Measurements from ENCODE around the gene HIBCH. TPM values are rescaled to one million over a fixed set of nuclear protein-coding genes. Genes with fewer than 3 reads are reported as not detected.

The HIBCH gene
- total and polyA plus RNA-seq, 2 experiments from 2014 or later = 25.7 to 42.3 TPM

- H3K27ac Mint-ChIP-seq = no peak overlapping the region
- no peaks in the 10 kb centered on the region for H3K36me3 ChIP-seq (ENCODE audit: insufficient read depth)
- H3K4me3 ChIP-seq = no peak overlapping the region
- no peaks in the 10 kb centered on the region for H3K9me2 ChIP-seq (ENCODE audit: insufficient read depth)
- no peaks in the 10 kb centered on the region for H3K27me3 ChIP-seq (ENCODE audit: insufficient read depth)
- H3K27ac ChIP-seq (ENCODE audit: low read depth) = no peak overlapping the region
- no peak overlapping the region for H3K4me3 Mint-ChIP-seq
- TF ChIP-seq, protein P1, sequence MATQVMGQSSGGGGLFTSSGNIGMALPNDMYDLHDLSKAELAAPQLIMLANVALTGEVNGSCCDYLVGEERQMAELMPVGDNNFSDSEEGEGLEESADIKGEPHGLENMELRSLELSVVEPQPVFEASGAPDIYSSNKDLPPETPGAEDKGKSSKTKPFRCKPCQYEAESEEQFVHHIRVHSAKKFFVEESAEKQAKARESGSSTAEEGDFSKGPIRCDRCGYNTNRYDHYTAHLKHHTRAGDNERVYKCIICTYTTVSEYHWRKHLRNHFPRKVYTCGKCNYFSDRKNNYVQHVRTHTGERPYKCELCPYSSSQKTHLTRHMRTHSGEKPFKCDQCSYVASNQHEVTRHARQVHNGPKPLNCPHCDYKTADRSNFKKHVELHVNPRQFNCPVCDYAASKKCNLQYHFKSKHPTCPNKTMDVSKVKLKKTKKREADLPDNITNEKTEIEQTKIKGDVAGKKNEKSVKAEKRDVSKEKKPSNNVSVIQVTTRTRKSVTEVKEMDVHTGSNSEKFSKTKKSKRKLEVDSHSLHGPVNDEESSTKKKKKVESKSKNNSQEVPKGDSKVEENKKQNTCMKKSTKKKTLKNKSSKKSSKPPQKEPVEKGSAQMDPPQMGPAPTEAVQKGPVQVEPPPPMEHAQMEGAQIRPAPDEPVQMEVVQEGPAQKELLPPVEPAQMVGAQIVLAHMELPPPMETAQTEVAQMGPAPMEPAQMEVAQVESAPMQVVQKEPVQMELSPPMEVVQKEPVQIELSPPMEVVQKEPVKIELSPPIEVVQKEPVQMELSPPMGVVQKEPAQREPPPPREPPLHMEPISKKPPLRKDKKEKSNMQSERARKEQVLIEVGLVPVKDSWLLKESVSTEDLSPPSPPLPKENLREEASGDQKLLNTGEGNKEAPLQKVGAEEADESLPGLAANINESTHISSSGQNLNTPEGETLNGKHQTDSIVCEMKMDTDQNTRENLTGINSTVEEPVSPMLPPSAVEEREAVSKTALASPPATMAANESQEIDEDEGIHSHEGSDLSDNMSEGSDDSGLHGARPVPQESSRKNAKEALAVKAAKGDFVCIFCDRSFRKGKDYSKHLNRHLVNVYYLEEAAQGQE (IDR thresholded peaks at IDR 0.05; ENCODE audit: unreplicated experiment) = no peak
- TF ChIP-seq, protein P2, sequence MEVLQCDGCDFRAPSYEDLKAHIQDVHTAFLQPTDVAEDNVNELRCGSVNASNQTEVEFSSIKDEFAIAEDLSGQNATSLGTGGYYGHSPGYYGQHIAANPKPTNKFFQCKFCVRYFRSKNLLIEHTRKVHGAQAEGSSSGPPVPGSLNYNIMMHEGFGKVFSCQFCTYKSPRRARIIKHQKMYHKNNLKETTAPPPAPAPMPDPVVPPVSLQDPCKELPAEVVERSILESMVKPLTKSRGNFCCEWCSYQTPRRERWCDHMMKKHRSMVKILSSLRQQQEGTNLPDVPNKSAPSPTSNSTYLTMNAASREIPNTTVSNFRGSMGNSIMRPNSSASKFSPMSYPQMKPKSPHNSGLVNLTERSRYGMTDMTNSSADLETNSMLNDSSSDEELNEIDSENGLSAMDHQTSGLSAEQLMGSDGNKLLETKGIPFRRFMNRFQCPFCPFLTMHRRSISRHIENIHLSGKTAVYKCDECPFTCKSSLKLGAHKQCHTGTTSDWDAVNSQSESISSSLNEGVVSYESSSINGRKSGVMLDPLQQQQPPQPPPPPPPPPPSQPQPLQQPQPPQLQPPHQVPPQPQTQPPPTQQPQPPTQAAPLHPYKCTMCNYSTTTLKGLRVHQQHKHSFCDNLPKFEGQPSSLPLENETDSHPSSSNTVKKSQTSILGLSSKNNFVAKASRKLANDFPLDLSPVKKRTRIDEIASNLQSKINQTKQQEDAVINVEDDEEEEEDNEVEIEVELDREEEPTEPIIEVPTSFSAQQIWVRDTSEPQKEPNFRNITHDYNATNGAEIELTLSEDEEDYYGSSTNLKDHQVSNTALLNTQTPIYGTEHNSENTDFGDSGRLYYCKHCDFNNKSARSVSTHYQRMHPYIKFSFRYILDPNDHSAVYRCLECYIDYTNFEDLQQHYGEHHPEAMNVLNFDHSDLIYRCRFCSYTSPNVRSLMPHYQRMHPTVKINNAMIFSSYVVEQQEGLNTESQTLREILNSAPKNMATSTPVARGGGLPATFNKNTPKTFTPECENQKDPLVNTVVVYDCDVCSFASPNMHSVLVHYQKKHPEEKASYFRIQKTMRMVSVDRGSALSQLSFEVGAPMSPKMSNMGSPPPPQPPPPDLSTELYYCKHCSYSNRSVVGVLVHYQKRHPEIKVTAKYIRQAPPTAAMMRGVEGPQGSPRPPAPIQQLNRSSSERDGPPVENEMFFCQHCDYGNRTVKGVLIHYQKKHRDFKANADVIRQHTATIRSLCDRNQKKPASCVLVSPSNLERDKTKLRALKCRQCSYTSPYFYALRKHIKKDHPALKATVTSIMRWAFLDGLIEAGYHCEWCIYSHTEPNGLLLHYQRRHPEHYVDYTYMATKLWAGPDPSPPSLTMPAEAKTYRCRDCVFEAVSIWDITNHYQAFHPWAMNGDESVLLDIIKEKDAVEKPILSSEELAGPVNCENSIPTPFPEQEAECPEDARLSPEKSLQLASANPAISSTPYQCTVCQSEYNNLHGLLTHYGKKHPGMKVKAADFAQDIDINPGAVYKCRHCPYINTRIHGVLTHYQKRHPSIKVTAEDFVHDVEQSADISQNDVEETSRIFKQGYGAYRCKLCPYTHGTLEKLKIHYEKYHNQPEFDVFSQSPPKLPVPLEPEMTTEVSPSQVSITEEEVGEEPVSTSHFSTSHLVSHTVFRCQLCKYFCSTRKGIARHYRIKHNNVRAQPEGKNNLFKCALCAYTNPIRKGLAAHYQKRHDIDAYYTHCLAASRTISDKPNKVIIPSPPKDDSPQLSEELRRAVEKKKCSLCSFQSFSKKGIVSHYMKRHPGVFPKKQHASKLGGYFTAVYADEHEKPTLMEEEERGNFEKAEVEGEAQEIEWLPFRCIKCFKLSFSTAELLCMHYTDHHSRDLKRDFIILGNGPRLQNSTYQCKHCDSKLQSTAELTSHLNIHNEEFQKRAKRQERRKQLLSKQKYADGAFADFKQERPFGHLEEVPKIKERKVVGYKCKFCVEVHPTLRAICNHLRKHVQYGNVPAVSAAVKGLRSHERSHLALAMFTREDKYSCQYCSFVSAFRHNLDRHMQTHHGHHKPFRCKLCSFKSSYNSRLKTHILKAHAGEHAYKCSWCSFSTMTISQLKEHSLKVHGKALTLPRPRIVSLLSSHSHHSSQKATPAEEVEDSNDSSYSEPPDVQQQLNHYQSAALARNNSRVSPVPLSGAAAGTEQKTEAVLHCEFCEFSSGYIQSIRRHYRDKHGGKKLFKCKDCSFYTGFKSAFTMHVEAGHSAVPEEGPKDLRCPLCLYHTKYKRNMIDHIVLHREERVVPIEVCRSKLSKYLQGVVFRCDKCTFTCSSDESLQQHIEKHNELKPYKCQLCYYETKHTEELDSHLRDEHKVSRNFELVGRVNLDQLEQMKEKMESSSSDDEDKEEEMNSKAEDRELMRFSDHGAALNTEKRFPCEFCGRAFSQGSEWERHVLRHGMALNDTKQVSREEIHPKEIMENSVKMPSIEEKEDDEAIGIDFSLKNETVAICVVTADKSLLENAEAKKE (CRISPR knock-in tag; IDR thresholded peaks at IDR 0.05) = no peak
- TF ChIP-seq NANOG (IDR thresholded peaks at IDR 0.05; ENCODE audit: borderline replicate concordance) = no peak
- no peak for TF ChIP-seq CREB1 (CRISPR knock-in tag; IDR thresholded peaks at IDR 0.05; ENCODE audit: low read depth)
- no peak for TF ChIP-seq POLR2AphosphoS5 (IDR thresholded peaks at IDR 0.05; ENCODE audit: low read depth)
- TF ChIP-seq JUNB (IDR thresholded peaks at IDR 0.05; ENCODE audit: unreplicated experiment) = no peak
- TF ChIP-seq, protein P3, sequence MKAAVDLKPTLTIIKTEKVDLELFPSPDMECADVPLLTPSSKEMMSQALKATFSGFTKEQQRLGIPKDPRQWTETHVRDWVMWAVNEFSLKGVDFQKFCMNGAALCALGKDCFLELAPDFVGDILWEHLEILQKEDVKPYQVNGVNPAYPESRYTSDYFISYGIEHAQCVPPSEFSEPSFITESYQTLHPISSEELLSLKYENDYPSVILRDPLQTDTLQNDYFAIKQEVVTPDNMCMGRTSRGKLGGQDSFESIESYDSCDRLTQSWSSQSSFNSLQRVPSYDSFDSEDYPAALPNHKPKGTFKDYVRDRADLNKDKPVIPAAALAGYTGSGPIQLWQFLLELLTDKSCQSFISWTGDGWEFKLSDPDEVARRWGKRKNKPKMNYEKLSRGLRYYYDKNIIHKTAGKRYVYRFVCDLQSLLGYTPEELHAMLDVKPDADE (IDR thresholded peaks at IDR 0.05) = no peak
- no peak for TF ChIP-seq EZH2phosphoT487 (IDR thresholded peaks at IDR 0.05; ENCODE audit: unreplicated experiment)
- TF ChIP-seq STAT1 (IDR thresholded peaks at IDR 0.05; ENCODE audit: unreplicated experiment) = no peak
- TF ChIP-seq ZNF331 (CRISPR knock-in tag; IDR thresholded peaks at IDR 0.05; ENCODE audit: low read depth) = no peak
- TF ChIP-seq EZH2 (IDR thresholded peaks at IDR 0.05; ENCODE audit: low read depth, unreplicated experiment) = no peak
- TF ChIP-seq ZNF114 (CRISPR knock-in tag; IDR thresholded peaks at IDR 0.05) = no peak
- TF ChIP-seq, protein P4, sequence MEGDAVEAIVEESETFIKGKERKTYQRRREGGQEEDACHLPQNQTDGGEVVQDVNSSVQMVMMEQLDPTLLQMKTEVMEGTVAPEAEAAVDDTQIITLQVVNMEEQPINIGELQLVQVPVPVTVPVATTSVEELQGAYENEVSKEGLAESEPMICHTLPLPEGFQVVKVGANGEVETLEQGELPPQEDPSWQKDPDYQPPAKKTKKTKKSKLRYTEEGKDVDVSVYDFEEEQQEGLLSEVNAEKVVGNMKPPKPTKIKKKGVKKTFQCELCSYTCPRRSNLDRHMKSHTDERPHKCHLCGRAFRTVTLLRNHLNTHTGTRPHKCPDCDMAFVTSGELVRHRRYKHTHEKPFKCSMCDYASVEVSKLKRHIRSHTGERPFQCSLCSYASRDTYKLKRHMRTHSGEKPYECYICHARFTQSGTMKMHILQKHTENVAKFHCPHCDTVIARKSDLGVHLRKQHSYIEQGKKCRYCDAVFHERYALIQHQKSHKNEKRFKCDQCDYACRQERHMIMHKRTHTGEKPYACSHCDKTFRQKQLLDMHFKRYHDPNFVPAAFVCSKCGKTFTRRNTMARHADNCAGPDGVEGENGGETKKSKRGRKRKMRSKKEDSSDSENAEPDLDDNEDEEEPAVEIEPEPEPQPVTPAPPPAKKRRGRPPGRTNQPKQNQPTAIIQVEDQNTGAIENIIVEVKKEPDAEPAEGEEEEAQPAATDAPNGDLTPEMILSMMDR (conservative IDR thresholded peaks at IDR 0.05; ENCODE audit: low read depth in 2 of 2) = no peak
- no peak overlapping the region for H2AFZ ChIP-seq
- H4K20me1 ChIP-seq (replicated peaks; ENCODE audit: insufficient read depth) = no peaks in the 10 kb centered on the region
- DNase-seq (ENCODE audit: low spot score) = no peak
- H3K4me1 ChIP-seq (ENCODE audit: insufficient read depth) = no peaks in the 10 kb centered on the region
- H3K4me1 Mint-ChIP-seq = peaks cover 4% of the 10 kb centered on the region; the same call in 2 of the 3 replicates
- H3K79me2 ChIP-seq (replicated peaks; ENCODE audit: insufficient read depth) = no peaks in the 10 kb centered on the region
- no peaks in the 10 kb centered on the region for H3K36me3 Mint-ChIP-seq (ENCODE audit: low read depth)
- no peaks in the 10 kb centered on the region for H3K9me3 Mint-ChIP-seq
- no peak for ATAC-seq
- no peak overlapping the region for H3K4me2 ChIP-seq
- no peaks in the 10 kb centered on the region for H3K27me3 Mint-ChIP-seq (ENCODE audit: insufficient read depth, low read depth, poor library complexity)
- H3F3A ChIP-seq (replicated peaks; ENCODE audit: low read depth) = no peaks in the 10 kb centered on the region
Measured at GRCh38 chr2:190200603-190201002, 119.0 kb downstream of the HIBCH start.
